Pons (tissue), 1 donor: ENCODE data around the gene MEDAG.

Experiments used
- DNase-seq: peaks from one replicate; pipeline ENCODE4 v3.0.0-alpha.2; 2016; ENCODE audit warnings: low spot score

MEDAG gene

GRCh38 chr13:30957258-30957943 is 51.3 kb downstream of the MEDAG start:
- DNase-seq, result no peak

- DNase-seq, result no peak
Measured at GRCh38 chr13:30959678-30960077, 53.6 kb downstream of the MEDAG start.

- DNase-seq, result no peak
Measured at GRCh38 chr13:30963791-30964190, 57.7 kb downstream of the MEDAG start.

GRCh38 chr13:30965380-30965779 is 59.3 kb downstream of the MEDAG start:
- DNase-seq, result no peak

GRCh38 chr13:30966101-30966500 is 60.0 kb downstream of the MEDAG start:
- no peak for DNase-seq

GRCh38 chr13:30968846-30969245 is 62.8 kb downstream of the MEDAG start:
- no peak for DNase-seq

- no peak for DNase-seq
Measured at GRCh38 chr13:30971575-30971974, 65.5 kb downstream of the MEDAG start.

GRCh38 chr13:30972888-30973377 is 66.9 kb downstream of the MEDAG start:
- DNase-seq, result no peak

- DNase-seq, result no peak
Measured at GRCh38 chr13:30974350-30974749, 68.3 kb downstream of the MEDAG start.
